ENCODE results near the gene GMIP.
"Not testable (repeated sequence)": the region's sequence is repeated elsewhere in the genome, so short reads cannot be mapped to it uniquely, and the experiment has no call there.

Gene GMIP

DNA sequence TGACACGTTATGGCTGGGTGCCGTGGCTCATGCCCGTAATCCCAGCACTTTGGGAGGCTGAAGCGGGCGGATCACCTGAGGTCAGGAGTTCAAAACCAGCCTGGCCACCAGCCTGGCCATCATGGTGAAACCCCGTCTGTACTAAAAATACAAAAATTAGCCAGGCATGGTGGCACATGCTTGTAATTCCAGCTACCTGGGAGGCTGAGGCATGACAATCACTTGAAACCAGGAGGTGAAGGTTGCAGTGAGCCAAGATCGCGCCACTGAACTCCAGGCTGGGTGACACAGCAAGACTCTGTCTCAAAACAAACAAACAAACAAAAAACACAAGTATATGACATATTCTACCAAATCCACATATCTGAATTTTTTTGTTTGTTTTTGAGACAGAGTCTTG is 36.8 kb downstream of the GMIP start:
- not testable (repeated sequence) for DNase-seq (ENCODE audit: low spot score)

DNA sequence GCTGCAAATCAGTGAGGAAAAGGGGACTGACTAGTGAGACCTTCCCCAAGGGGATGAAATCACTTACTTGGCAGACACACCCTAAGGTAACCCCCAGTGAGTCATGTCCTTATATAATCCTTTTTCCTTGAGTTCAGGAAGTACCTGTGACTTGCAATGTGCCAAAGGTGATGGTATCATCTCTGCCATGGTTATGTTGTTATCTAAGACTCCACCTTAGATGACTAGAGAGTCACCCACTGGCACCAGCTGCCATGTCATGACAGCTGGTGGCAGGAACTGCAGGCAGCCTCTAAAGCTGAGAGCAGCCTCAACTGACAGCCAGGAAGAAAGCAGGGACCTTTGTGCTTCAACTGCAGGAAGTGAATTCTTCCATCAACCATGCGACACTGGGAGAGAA is 37.4 kb downstream of the GMIP start:
- peak; percentile 88 for DNase-seq (ENCODE audit: low spot score)

DNA sequence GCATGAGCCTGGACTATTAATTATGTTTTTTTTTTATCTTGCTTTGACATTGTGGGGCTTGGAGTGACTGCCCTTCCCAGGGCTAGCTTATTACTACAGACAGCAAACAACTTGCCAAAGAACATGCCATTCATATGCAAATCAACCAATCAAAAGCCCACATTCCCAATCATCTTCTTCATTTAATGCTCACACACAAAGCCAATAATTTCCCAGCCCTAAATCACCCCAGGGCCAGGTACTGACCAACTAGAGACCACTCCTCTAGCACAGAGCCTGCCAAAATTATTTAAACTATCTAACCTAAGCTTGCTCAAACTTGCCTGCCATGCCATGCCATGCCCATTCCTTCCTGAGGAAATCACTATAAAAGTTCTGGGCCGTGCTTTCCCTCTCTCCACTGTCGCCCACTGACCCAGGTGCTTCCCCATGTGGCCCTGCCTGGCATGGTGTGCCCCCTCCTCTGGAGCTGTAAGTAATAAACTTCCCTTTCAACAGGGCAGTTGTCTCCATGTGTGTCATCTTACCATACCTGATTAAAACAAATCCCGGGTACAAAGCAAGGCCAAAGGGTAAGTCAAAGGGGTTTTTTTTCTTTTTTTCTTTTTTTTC is 40.6 kb downstream of the GMIP start:
- peak; percentile 86 for DNase-seq (ENCODE audit: low spot score)

DNA sequence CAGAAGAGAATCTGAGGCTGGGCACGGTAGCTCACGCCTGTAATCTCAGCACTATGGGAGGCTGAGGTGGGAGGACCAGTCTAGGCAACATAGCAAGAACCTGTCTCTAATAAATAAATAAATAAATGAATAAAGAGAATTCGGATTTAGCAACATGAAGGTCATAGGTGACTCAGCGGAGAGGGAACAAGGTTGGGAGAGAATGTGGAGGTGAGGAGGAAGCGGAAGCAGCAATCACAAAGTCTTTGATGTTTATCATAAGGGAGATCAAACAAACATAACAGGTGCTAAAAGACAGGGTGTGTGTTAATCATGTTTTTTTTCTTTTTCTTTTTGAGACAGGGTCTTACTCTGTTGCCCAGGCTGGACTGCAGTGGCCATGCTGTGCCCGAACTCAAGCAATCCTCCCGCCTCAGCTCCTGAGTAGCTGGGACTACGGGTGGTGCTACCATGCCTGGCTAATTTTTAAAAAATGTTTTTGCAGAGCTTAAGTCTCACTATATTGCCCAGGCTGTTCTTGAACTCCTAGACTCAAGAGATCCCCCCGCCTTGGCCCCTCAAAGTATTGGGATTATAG is 41.2 kb downstream of the GMIP start:
- peak; percentile 100 for DNase-seq (ENCODE audit: low spot score)

DNA sequence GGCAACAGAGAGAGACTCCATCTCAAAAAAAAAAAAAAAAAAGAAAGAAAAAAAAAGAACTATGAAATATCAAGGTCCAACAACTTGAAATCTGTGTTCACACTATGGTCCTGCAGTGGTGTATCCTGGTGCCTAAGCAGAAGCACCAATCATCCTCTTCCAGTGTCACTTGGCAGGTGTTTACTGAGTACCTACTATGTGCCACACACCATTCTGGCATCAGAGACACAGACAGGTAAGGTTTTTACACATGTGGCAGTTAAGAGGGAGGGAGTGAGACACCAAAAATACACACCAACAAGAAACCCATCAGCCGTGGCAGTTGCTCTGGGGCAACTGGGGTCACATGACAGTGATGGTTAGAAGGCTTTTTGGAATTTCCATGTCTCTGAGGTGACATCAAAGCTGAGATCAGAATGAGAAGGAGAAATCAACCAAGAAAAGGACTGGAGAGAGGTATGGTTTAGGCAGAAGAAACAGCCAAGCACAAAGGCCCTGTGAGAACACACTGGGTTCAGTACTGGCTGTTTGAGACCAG is 42.6 kb downstream of the GMIP start:
- DNase-seq (ENCODE audit: low spot score) = no peak

DNA sequence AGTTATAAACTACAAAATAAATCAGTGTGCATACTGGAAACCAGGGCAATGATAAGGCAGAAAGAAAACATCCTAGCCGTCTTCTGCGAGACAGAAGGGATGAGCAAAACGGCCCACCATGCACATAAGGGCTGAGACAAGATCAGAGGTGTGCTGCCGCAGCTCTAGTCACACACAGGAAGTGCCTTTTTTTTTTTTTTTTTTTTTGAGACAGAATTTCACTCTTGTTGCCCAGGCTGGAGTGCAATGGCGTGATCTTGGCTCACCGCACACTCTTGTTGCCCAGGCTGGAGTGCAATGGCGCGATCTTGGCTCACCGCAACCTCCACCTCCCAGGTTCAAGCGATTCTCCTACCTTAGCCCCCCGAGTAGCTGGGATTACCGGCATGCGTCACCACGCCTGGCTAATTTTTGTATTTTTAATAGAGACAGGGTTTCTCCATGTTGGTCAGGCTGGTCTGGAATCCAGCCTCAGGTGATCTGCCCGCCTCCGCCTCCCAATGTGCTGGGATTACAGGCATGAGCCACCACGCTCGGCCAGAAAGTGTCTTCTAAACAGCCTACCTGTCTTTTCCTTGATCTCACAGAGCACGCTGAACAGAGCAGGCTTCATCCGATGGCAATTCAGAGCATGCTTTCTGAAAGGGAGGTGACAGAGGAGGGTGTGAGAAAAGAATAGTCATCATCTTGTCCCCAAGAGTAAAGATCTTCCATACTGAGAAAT is 44.6 kb downstream of the GMIP start:
- not testable (repeated sequence) for DNase-seq (ENCODE audit: low spot score)

DNA sequence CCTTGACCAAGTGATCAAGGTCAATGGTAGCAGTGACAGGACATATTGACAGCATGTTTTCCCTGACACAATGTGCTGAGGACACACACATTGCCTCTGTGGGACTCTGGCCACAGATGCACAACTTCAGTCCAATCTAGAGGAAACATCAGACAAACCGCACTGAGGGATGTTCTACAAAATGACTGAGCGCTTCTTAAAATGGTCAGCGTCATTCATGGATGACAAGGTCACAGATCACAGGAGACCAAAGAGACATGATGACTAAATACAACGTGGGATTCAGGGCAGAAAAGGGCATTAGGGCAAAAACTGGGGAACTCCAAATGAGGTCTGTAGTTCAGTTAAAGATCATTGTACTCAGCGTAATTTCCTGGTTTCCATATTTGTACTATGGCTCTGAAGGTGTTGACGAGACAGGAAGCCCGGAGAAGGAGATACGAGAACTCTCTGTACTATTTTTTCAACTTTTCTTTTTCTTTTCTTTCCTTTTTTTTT is 45.6 kb downstream of the GMIP start:
- no peak for DNase-seq (ENCODE audit: low spot score)

DNA sequence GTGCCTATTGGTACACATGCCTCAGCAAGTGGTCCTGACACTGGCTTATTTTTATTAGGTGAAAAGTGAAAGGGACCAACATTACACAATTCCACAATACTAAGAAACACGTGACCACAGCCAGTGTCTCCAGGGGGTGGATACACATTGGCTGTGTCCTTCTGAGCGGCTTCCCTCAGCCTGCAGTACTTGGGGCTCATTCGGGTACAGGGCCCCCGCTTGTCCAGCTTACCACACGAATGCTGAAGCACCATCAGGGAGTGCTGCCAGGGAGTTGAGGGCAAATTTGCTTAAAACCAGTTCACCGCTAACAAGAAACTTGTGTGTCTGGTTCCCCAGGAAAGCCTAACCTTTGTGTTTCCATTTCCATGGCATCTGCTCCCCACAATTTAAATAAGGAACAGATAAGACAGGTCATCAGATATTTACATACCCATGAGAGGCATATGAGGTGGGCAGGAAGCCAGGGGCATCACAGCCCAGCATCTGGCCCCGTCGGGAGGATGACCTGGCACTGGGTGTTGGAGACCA is 48.2 kb downstream of the GMIP start:
- no peak for DNase-seq (ENCODE audit: low spot score)

DNA sequence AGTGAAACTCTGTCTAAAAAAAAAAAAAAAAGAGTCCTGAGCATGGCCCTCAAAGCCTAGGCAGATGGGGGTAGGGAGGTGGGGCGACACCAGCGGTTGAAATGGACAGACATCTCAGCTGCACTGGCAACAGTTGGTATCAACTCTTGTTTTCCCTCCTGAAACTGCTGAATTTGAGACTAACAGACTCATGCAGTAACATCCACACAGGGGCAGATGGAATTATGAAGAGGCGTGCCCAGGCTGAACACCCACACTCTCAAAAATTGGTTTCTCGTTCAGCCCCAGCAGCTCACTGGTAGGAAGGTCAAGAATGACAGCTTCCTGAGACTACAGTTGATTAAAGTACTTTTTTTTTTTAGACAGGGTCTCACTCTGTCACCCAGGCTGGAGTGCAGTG is 49.1 kb downstream of the GMIP start:
- DNase-seq (ENCODE audit: low spot score) = no peak

DNA sequence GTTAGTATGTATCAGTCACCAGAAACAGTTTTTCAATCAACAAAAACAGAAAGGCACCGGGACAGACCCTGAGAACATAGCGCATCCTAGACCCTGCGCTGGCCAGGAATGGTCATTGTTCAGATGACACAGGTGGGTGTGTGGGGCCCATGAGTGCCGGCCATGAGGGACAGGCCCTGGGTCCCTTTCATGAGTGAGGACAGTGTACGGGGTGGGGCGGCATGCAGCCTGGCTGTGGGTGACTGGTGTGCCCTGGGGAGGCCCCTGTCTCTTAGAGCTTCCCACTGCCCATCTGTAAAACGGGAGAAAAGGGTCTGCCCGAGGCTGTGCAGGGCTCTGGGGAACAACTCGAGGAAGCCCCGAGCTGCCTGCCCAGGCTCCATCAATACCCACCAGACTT is 50.8 kb downstream of the GMIP start:
- no peak for DNase-seq (ENCODE audit: low spot score)

DNA sequence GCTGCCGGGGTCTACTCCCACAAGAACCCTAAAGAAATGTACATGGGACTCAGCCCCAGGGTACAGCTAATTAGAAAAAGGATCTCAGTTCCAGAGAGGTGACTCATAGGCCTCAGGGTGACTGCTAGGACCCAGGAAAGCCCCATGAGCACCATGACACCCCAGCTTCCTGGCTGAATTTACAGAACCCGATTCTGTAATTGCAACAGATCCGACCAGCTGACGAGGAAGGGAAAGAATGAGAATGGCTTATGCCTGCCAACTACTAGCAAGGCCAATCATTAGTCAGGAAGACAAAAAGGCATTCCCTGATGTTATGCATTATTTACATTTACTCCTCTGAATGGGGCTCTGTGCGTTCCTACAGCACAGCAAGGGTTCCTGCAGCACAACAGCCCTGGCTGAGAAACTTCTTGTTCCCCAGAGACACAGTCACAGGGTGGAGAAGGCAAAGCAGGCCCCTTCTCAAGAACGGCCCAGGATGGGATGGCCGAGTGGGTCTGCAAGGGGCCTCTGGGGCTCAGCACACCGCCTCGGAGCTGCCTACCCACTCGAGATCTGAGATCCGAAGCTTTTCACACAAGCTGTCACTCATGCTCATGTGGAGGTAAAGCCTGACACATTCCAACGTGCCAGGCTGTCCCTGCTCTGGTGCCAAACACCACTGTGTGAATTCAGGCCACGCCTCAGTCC is 52.2 kb downstream of the GMIP start:
- peak; percentile 74 for DNase-seq (ENCODE audit: low spot score)

DNA sequence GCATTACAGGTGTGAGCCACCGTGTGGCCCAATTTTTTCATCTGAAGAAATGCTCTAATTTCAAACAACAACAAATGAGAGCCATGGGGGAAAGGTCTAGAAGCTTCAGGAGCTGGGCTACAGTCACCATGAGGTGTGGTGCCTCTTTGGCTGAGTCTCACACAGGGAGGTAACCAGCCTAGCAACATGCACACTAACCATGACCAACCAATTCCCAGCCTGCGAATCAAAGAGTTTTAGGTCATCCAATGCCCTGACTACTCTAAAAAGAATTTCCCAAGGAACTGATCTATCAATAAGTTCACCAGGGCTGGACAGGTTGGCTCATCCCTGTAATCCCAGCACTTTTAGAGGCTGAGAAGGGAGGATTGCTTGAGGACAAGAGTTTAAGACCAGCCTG is 54.9 kb downstream of the GMIP start:
- DNase-seq (ENCODE audit: low spot score) = no peak

DNA sequence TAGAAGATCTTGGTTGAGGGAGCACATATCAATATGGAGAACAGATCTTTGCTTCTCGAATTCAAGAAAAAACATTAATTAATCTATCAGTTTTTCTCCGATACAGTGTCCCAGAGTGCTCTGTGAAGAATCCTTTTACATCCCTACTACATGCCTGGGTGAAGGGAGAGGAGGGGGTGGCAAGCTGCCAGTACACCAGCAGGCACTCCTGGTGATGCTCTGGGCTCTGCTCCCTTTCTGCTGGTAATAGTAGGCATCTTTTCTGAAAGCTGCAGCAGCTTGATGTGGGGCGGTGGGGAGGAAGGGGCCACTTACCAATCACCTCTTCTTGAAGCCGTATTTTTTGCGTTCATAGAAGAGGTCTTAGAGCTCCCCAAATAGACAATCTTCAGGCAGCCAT is 55.7 kb downstream of the GMIP start:
- DNase-seq (ENCODE audit: low spot score) = no peak

DNA sequence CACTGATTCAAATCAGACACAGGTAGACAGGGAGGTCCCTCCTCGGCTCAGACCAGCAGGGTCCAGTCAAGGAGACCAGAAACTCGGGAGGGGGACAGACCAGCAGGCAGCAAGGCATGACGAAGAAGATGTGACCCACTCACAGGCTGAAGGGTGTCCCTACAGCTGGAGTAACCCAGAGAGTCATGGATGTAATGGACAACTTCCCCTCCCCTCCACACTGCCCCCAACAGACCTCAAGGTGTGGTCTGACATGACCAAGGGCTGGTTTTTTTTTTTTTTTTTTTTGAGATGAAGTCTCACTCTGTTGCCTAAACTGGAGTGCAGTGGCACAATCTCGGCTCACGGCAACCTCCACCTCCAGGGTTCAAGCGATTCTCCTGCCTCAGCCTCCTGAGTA is 59.1 kb downstream of the GMIP start:
- DNase-seq (ENCODE audit: low spot score) = no peak

DNA sequence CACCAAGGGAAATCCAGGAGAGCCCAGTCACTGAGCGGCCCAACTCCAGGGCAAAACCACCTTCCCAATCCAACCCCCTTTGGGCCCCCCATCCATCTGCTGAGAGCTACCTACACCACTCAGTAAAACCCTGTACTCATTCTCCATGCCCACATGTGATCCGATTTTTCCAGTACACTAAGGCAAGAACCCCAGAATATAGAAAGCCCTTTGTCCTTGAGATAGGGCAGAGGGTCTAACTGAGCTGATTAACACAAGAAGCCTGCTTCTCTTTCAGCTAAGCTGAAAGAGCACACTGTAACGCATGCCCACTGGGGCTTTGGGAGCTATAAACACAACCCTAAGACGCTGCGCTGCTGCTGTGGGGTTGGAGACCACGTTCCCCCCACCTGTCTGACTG is 61.0 kb downstream of the GMIP start:
- no peak for DNase-seq (ENCODE audit: low spot score)

DNA sequence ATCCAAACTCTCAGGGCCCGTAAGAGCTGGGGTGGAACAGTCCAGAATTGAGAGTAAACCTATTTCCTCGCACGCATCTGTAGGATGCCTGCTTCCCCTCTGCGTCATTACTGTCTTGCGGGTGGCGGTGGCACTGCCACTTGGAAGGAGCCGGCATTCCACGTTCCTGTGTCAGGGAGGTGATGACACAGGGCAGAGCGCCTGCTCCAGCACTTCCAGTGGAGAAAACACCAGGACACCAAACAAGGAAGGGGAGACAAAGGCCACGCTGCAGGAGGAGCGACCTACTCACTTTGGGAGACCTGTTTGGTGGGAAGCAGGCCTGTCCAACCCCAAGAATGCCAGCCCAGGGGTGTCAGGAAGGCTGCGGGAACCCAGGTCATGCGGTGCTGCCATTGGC is 62.1 kb downstream of the GMIP start:
- DNase-seq (ENCODE audit: low spot score) = no peak

DNA sequence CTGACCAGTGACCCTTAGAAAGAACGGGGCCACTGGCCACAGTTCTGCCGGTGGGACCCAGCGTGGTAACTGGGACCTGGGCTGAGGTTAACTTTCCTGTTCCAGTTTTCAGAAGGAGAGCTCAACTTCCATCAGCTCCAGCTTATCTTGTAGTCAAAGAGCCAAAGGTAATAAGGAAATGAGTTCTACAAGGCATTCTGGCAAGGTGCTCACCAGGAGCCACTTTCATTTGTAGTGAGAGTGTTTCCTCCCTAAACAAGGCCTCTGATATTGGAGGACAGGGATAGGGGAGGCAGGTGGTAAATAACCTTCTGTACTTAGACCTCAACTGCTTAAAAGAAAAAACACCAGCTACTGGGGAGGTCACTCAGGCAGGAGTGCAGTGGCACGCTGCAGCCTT is 63.0 kb downstream of the GMIP start:
- DNase-seq (ENCODE audit: low spot score) = no peak

DNA sequence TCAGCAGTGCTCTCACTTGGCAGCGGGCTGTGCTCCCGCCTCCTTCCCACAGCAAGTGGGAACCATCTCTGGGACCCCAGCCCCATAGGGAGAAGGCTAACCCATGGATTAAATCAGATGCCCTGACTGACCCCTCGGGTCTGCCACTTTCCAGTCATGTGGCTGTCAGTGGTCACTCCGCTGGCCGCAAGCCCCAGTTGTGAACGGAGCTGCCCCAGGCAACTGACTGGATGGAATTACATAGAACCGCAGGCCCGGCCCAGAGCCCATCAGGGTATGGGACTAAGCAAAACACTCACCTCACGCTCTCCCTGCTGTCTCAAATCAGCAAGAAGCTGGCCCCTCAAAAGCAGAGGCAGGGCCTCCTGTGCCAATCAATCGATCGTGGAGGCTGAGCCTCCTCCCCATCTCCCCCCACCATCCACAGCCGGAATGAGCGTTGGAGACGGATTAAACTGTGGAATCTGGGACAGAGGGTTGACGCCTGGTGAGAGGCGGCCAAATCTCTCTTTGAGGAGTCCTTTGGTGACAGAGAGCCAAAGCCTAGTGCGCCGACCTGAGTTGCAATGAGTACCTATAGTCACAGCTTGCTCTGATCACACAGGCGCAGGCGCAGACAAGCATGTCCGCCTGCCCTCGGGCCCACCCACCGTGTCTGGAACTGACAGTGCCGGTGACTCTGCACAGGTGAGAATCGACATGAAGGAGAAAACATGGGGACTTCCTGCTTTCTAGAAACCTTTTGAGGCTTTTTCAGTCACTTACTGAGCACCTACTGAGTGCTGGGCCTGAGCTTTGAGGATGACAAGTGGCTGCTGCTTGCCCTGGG is 63.7 kb downstream of the GMIP start:
- DNase-seq (ENCODE audit: low spot score) = no peak
